Inflammatory macrophage treated with lipopolysaccharide for 4 hours (primary cell): ENCODE measurements around the gene DACH1.
A peak's percentile ranks its signal among the peaks of the same experiment; 100 is the strongest.
"Not testable (repeated sequence)": the region's sequence is repeated elsewhere in the genome, so short reads cannot be mapped to it uniquely, and the experiment has no call there.

Source experiments
- DNase-seq: peaks from one replicate; pipeline ENCODE4 v3.0.0-alpha.2; 2020

The DACH1 gene

DNA sequence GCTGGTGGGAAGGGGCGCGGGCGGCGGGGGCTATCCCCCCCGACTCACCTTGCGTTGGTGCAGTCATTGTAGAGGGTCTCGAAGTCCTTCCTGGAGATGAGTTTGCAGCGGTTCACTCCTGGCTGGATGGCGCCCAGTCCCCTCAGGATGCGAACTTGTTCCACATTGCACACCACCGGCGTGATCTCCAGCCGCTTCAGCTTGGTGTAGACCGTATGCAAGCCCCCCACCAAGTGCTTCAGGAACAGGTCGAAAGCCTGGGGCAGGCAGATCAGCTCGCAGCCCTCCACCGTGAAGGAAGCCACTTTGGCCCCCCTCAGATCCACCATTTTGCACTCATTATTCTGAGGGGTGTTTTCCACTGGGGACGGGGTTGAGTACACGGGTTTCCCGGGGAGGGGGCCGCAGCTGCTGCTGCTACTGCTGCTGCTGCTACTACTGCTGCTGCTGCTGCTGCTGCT lies 1.1 kb downstream of the DACH1 start:
- no peak for DNase-seq

DNA sequence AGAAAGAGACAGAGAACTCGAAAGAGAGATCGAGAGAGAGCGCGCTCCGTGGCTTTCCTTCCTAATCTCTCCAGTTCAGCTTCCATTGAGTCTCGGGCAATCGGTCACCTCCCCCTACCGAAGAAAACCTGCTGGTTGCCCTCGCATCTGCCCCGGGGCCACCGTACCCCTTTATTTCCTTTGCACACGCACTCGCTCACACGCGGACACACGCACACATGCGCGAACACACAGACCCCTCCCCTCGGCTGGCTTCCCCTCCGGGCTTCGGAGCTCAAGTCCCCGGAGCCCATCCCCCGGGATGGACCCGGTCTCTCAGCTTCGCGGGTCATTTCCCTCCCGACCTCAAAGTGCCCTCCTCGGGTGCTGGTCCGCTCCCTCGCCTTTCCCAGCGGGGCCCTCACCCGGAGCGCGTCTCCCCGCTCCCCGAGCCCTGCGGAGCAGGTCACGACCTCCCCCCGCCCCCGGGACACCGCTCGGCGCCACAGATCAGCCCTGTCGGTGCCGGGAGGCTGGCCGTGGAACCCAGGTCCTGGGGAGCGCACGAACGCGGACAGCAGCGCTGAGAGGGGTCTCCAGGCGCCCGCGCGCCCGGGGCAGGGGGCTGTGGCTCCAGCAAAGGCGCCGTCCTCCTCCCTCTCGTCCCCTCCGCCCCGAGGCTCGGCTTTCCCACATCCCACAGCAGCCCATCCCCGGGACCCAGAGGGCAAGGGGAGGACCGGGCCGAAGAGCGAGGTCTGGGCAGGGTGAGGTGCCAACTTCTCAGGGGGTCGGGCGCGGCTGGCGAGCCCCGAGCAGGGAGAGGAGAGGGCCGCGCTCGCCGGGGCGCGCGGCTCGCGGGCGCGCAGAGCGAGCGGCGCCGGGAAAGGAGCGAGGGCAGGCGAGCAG lies 1.8 kb downstream of the DACH1 start:
- peak; percentile 1 for DNase-seq

DNA sequence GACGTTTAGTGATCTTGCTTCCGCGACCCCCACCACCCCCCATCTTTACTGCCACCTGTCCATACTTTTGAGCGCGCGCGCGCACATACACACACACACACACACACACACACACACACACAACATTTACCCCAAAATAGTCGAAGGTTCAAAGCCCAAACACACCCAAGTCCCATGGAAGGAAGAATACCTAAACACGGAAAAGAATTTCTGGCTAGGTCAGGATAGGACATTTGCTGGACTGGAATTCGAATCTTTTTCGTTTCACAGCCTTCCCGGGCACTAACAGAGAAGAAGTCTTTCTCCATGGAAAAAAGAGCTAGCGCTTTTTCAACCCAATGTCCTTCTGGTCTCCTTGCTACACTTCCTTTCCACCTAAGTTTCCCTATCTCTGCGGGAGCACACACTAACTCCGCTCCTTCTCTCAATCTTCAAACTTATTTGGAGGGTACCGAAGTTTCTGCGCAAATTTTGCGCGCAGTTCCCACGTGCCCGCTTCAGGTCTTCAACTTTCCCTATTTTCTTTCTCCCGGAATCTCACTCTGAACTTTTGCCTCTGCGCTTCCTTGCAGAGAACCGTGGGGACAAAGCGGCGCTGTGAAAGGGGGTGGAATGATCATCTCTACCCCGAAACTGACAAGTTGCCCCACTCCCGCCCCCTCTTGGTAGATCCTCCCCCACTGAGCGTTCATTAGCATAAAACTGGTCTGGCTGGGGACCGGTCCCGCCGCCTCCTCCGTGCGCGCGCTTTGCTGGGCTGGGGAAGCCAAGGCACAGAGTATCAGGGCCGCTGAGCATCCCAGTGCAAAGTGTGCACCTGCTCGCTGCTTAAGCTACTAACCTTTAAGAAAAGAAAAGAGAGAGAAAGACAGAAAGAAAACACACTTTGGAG lies 2.7 kb downstream of the DACH1 start:
- peak; percentile 19 for DNase-seq

DNA sequence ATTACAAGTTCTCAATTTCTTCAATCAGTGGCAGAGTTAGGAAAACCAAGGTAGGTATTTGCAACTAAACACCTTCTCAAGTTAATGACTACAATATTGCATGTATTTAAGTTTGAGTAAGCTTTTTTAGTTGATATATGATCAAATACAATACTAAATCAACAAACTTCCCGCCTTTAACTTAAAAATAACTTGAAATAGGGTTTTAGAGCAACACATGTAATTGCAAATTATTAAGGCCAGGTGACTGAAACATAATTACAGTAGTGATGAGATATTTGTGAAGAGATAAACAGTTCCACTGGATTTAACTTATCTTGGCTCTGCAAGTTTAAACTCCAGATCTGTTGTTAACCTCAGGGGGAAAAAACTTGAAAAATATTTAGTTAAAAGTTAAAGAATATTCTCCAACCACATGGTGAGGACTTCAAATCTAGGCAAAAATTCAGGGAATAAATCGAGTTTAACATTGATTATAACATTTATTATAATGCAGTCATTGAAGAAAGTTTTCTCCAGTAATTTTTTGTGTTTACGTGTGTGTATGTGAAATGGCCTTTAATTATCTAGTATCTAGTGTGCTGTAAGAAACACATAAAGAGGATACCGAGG lies 3.6 kb downstream of the DACH1 start:
- DNase-seq = no peak

DNA sequence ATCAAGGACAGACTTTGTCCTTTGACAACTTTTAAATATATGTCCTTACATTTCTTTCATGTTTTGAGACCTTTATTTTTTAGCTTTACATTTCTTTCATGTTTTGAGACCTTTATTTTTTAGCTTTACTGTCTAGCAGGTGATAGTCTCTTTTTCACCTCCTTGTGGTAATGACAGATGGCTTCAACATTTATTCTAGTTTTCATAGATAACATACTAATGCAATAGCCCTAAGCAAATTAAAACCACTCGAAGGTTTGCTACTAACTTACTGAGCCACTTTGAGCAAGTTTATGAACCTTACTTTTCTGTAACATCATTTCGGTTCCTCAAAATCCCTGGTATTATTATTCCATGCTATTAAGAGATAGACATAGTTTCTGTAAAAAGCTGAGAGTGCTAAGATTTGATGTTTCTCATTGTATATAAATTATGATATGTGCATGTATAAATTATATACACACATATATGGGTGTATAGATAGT lies 4.5 kb downstream of the DACH1 start:
- DNase-seq = no peak

DNA sequence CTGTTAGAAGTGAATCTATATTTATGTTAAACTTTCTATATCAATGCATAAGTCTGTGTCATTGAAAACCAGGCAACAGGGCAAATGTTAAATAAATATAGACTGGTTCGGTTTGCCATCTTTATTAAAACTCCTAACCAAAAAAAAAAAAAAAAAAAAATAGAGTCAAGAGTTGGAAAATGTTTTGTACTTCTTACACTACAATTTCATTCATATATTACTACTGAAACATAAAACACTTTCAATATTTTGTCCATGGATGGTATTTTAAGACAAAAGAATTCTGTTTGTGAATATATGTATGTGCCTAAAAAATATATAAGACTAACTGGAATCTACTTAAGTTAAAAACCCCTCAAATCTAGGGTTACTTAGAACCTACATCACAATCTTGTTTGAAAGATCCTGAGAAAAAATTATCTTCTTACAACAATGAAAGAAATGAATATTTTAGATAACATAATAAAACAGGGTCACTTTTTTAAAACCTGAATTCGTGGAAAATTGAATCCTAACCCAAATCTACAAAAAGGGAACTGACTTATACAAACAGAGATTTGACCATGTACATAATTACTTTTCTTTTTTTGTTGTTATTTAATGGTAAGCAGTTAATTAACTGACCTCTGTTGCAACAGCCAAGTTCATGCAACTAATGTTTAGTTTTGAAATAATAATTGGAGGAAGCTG lies 5.1 kb downstream of the DACH1 start:
- no peak for DNase-seq

DNA sequence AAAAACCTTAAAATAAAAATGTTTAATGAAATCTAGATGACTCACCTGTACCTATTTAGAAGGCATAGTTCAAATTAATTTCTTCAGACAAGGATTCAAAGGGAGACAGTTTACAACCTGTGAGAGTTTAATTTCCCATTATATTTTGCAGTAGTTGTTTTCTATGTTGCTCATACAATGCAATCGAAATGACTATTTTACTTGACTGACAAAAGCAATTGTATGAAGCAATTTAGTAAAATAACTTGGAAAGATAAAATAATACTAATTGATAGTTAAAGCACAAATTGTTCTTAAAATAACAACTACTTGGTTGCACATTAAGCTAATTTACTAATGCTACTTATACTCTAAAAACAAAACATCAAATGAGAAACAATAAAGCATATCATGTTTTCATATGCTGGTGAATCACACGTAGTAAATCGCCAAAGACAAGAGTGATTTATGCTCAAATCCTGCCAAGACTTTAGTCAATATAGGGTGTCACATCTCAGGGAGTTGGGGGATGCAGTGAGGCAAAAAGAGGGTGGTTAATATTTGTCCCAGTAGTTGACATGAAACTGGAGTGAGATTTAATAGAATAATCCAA lies 6.4 kb downstream of the DACH1 start:
- no peak for DNase-seq

DNA sequence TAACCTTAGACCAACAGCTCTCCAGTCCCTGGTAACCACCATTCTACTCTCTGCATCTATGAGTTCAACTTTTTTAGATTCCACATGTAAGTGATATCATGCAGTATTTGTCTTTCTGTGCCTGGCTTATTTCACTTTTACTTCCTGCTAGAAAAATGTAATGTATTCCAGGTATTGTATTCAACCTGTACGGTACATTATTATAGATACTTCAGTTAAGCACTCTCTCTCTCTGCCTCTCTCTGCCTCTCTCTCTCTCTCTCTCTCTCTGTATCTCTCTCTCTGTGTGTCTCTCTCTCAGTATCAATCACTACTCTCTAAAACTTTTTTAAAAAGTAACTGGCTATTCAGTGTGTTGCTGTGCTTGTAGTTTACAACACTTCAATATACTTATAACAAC lies 8.4 kb downstream of the DACH1 start:
- no peak for DNase-seq

DNA sequence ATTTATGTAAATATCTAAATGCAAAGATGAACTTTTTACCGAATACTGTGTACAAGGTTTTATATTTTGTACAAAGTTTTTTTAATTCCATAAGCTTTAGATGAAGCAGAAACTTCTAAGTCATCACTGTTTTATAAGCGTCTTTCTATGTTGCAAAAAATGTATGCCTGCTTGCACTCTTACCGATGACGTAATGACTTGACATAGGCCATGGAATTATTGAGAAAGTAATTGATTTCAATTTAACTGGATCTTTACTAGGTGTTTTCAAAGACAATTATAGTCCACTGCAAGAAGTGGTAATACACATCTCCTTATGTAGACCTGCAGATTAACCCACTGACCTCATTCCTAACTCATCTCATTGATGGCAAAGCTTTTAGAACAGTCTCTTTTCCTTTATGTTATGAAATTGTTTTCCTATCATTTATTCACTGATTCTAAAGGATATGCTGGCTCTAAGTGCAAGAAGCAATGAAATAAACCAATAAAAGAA lies 10.4 kb downstream of the DACH1 start:
- DNase-seq = no peak

DNA sequence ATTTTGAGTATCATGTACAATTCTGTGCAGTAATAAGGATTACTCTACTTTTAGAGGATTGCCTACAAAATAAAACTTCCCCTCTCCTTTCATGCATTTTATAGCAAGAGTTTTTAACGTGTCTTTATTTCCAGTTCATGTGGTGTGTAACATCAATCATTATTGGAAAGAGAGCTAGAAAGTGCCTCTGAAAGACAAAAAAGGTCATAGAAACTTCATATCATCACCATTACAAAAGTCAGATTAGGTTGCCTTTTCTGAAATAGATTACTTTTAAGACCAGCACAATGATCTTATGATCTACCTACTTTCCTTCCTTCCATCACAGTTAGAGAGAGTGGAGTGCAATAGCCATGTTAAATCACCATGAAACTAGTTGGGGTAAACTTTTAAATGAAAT lies 12.6 kb downstream of the DACH1 start:
- no peak for DNase-seq

DNA sequence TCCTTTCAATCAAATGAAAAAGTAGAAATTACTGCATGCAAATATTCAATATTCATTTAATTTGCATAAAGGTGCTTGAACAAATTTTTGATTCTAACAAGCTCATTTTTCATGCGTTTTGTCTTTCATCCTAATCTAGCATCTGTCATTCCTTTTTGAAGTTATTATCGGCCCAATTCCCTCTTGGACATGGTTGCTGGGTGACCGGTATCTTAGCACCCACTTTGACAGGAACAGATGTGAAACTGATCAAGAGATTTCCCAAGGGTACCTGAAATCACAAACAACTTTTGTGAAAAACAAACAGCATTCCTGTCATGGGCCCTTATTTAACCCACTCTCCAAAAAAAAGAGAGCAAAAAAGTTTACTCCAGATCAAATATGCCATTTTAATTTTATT lies 13.3 kb downstream of the DACH1 start:
- DNase-seq = no peak

DNA sequence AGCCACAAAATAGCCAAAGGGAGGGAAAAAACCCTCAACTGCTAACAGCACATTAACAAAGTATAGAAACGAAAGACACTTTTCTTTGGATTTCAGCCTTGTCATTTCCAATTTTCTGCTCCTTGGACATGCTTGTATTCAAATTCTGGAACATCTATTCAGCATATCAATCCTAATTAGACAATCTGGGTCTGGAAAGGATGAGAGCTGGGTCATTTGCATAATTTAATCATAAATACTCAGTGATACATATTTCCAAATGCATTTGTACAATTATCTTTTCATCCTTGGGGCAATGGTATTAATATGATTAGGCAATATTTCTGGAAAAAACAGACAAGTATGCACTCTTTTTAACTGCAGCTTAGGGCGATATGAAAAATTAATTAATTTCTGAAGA lies 14.3 kb downstream of the DACH1 start:
- DNase-seq = no peak

DNA sequence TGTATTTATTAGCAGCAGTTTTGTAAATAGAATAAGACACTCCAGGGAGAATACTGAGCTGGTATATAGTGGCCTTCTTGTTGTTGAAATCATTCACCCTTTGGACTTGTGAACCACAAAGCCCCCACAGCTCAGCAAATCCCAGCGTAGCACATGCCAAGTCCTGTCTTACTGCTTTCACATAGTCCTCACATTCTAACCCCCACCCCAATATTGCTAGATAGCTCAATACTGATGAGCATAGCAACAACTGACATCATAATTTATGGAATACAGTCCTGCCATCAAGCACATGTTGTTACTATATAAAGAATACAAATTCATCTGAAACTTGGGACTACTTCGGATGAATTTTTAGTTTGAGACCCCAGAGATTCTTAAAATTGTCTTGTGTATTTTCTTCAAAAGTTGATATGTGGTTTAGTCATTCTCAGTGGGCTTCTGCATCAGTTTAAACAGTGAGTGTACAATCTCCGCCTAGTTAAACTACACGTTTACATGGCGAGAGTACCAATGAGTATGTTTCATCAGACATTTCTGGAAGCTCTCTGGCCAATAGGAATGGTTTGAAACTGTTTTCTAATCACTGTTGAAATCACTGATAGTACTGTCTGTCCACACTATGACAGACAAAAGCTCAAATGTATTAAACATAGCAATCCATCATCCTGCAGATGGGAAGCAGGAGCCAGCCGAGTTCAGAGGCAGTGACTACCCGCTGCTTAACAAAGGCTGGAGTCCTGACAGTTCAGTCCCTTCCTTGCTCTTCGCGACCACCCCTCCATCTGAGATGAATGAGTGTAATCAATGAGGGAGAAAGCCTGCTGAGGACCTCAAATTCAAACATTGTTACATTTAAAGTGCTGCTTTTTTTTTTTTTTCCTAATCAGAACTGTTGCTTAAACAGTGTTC lies 15.2 kb downstream of the DACH1 start:
- DNase-seq = no peak

DNA sequence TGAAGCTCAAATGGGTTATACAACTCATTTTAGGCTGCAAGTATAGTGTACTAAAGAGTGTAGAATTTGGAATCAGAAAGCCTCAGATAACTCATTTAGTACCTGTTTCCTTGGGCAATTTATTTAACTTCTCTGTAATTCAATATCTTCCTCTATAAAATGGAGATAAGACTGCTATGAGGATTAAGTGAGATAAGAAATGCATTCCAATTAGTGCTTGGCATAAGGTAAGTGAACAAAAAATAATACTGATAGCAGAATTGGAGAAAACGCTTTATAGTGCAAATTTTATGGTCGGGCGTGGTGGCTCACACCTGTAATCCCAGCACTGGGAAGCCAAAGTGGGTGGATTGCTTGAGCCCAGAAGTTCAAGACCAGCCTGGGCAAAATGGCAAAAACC lies 25.0 kb downstream of the DACH1 start:
- DNase-seq = no peak

DNA sequence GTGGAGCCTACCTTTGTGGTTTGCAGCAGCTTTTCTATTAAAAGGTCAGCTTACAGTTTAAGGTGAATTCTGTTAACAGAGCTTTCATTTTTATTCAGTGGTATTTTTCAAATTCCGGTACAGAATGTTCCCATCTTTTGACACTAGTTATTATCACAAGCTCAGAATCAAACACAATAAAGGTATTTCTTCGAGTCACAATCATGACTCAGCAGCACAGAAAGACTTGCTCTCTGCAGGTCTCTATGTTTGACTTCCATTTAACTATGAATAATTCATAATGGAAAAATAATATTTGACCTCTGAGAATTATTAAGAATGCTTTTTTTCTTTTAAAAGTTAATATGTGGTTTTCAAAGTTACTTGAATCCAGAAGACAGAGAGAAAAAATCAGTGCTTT lies 28.2 kb downstream of the DACH1 start:
- DNase-seq = no peak

DNA sequence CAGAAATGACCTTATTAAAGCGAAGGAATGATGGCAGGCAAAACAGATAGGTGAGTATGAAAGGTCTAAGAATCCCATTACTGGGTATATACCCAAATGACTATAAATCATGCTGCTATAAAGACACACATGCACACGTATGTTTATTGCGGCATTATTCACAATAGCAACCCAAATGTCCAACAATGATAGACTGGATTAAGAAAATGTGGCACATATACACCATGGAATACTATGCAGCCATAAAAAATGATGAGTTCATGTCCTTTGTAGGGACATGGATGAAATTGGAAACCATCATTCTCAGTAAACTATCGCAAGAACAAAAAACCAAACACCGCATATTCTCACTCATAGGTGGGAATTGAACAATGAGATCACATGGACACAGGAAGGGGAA lies 29.4 kb downstream of the DACH1 start:
- DNase-seq = not testable (repeated sequence)

DNA sequence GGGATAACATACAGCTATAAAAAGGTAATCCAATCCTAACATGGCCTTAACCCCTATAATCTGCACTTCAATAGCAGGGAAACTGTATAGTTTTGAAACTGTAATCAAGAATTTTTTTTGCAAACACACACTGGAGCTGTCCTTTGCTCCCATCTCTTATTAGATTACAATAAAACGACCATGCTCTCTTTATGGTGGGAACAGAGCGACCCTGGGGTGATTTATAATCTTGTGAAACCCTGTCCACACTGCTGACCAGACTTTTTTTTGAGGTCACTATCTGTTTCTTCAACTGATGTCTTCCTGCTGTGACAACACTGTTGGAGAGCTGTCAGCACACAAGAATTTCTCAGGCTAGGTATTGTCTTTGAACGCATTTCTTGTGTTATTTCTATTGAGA lies 35.3 kb downstream of the DACH1 start:
- DNase-seq = no peak

DNA sequence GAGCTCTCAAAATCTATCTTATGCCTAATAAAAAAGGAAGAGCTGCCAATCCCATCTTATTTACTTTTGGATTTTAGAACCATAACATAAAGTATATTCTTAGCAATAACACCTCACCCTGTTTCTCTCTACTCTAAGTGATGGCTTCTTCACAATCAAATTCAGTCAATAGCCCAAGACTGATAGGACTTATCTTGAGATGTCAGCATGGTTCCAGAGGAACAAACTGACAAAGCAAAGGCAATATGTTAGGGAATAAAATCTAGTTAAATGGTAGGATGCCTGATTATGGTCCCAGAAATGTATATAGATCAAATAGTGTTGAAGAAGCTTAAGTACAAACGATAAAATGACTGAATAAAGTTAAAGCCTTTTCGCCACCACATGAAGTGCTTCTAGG lies 36.3 kb downstream of the DACH1 start:
- no peak for DNase-seq

DNA sequence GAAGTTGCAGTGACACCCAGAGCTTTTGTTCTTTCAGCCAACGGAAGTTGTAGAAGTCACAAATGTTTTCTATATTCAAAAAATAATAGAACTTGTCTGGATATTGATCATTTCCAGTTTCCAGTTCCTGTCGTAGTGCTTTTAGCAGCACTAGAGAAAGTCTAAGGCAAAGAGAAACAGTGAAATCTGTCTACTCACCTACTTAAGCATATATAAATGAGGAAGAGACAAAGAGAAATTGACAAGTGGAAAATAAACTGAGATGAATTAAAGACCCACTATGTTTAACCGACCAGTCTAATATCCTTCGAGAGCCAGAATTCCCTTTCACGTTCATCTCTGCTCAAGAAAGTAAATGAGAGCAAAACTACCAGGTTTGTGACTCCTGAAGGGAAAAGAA lies 36.7 kb downstream of the DACH1 start:
- no peak for DNase-seq

DNA sequence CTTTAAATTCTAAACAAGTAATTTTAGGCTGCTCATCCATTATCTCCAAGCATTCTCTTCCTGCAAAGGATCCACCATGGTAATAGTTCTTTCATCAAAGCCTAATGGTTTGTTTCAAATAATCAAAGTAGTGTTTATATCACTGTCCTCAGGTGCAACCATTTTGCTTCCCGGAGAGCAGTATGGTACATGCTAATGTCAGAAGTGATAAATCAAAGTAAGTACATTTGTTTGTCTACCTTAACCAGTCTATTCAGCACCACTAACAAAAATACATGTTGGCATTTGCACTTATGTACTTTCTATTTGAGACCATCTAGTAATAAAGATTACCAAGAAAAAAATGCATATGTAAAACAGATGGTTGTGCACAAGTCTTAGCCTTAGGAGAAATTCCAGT lies 37.5 kb downstream of the DACH1 start:
- DNase-seq = no peak

DNA sequence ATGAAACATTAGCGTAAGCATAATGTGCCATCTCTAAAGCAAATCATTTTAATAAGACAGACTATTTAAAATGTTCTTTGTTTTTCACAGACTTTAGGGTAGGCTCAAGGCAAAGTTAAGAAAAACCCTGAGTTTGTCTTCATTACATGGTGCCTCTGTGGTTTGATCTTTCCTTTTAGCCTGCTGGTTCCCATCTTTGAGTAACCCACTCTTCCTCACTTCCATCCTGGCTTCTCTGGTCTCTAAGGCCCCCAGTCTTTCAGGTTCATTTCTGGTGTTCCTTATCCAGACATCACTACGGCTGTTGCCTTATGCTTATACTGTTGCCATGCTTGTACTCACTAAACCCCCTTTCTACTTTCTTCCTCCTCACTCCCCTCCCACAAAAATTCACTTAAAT lies 38.4 kb downstream of the DACH1 start:
- no peak for DNase-seq
